Epithelial cell of proximal tubule (primary cell): ENCODE results near the gene NUDT6. TPM values are rescaled to one million over a fixed set of nuclear protein-coding genes. Genes with fewer than 3 reads are reported as not detected.

ENCODE experiments used
- DNase-seq: peaks from one replicate; pipeline ENCODE4 v3.0.0-alpha.2; 2011; ENCODE audit warnings: low read depth
- H3K4me3 ChIP-seq: 2 replicates; pipeline ENCODE4 v1.5.1; 2011; ENCODE audit warnings: low read depth, mild to moderate bottlenecking, low read length
- CTCF ChIP-seq: conservative IDR thresholded peaks from 2 replicates; pipeline ENCODE4 v1.5.1; 2012; ENCODE audit warnings: low read depth, mild to moderate bottlenecking, low read length
- total RNA-seq: library from RNA; depleted of rRNA; stranded (reverse); fragments of >200 nt; gene quantifications from 2 replicates; pipeline ENCODE4 v1.2.3, GENCODE V29; 2015

Gene NUDT6
- 5.7 and 12.5 TPM in 2 replicates for total RNA-seq

- no peak for DNase-seq
- H3K4me3 ChIP-seq: peak within 1 kb of the TSS; percentile 84
- TF ChIP-seq CTCF: no peak
These were observed at the start of gene NUDT6 for GRCh38 chr4:122921971-122922876. NUDT6 (minus strand) TSS chr4:122922597; CDS start chr4:122922572, 25 bp downstream.

GRCh38 chr4:122968227-122968812 lies 45.9 kb upstream of the NUDT6 start:
- no peak overlapping the region for H3K4me3 ChIP-seq
- no peak for TF ChIP-seq CTCF
- DNase-seq: no peak

- TF ChIP-seq CTCF: no peak
- H3K4me3 ChIP-seq: no peak overlapping the region
- DNase-seq: no peak
These were observed 44.8 kb upstream of the NUDT6 start for GRCh38 chr4:122967231-122967630.

- TF ChIP-seq CTCF: no peak
- no peak overlapping the region for H3K4me3 ChIP-seq
- DNase-seq: no peak
These were observed 43.8 kb upstream of the NUDT6 start for GRCh38 chr4:122966201-122966600.

- DNase-seq: peak; percentile 23
These were observed 40.8 kb upstream of the NUDT6 start for GRCh38 chr4:122963216-122963615.

GRCh38 chr4:122960611-122961000 lies 38.2 kb upstream of the NUDT6 start:
- no peak for DNase-seq
- TF ChIP-seq CTCF: no peak

More at GRCh38 chr4:122963216-122963615, 40.8 kb upstream of the NUDT6 start:
- TF ChIP-seq CTCF: no peak
- no peak overlapping the region for H3K4me3 ChIP-seq

More at GRCh38 chr4:122960611-122961000, 38.2 kb upstream of the NUDT6 start:
- H3K4me3 ChIP-seq: no peak overlapping the region
